GM20431 (cell line): Measurements from ENCODE around the gene MRPL50.

Experiments
- in situ Hi-C: fragments of 300-500 bp; cut with MseI, MboI; formaldehyde crosslinking; loops from one replicate; pipeline ENCODE4 v1.15.0; 2020; ENCODE audit warnings: low sequenced_read_pairs; ENCODE audit not compliant: unreplicated experiment

MRPL50 gene

DNA sequence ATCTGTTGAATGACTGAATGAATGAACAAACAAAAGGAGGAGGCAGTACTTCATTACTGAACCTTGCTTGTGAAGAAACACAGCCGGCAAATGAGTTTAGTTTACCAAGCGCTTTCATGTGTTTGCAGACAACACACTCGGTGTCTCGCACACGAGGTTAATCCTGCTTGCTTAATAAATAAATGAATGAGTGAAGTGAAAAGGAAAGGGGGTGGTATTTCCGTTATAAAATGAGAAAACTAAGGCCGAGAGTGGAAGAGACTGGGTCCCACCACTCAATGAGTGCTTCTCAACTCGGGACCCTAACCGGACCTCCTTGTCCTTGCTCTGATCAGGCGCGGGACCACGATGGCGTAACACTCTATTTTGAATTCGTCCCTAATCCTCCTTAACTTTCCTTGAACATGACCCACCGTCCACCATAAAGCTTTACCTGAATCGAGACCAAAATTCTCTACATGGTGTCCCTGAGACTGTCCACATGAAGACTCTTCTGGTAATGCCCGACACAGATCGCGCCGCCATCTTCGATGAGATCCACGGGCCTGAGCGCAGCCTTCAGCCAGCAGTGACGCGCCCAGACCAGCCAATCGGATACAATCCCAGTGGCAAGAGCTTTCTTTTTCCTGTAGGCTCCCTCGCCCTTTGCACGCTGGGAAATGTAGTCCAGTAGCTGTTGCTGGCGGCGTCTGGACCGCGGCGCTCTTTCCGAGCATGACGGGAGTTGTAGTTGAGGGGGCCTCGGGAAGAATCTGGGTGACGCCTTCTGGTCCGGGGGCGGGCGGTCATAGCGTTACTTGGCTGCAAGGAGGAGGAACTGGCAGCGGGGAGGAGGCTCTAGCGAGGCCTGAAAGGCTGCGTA, at the start of gene MRPL50, which contains the start of gene ZNF189:
TSS of gene MRPL50 (minus strand) at position 551 of the 862 bp plus-strand sequence. CDS start at position 525, 26 bp downstream.
TSS of gene ZNF189 (plus strand) at position 784 of the 862 bp plus-strand sequence. CDS start 306 bp downstream, outside the sequence.
- in situ Hi-C loops, result no loop called here

DNA sequence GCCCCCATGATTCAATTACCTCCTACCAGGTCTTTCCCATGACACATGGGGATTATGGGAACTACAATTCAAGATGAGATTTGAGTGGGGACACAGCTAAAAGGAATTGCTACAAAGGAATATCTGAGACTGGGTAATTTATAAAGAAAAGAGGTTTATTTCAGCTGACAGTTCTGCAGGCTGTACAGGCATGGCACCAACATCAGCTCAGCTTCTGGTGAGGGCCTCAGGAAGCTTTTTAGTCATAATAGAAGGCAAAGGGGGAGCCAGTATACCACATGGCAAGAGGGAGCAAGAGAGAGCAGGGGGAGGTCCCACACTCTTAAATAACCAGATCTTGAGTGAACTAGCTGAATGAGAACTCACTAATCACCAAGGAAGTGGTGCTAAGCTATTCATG, 48.3 kb upstream of the MRPL50 start:
- in situ Hi-C loops, result no loop called here

DNA sequence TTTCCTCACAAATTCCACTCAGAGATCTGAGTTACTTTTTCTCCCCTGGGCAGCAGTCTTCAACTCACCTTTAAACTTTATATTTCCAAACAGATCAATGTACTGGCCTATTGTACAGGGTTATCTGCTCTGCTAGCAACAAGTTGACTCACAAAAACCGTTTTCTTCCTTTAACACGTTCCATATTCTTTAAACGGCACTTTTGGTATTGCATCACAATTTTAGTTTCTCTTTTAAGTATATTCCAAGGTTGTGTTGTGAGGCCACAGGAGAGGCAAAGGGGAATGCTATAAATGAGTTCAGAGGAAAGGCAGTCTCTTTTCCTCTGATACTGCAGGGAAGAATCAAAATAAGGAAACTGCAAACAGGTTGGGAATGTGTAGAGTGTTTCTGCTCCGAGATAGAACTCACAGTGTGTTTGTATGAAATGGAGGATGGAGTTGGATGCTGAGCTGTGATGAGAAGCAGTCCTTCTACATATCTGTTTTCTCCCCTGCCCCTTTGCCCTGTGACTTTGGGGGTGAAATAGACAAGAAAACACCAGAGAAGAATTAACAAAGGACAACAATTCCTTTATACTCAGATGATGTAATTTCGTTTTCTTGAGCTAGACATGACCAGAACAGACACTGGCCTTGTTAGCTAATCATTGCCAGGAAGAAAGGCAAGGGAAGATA, 47.1 kb upstream of the MRPL50 start:
- in situ Hi-C loops, result no loop called here

DNA sequence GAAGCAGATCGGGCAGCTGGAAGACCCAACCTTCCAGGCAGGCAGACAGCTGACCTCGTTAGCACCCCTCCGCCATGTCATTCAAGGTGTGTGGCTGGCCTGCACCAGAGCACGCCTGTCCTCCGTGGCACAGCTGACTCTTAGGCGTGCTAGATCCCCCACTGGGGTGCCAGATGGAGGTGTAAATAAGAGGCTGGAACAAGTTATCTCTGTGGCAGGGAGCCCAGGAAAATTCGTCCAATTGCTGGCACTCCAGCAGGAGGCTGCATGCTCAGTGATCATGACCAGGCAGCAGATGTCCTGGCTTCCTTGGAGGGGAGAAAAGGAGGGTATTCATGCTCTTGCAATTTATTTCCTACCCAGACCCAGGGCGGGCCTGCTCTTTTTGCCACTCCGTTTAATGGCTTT, 45.0 kb upstream of the MRPL50 start:
- in situ Hi-C loops, result no loop called here

DNA sequence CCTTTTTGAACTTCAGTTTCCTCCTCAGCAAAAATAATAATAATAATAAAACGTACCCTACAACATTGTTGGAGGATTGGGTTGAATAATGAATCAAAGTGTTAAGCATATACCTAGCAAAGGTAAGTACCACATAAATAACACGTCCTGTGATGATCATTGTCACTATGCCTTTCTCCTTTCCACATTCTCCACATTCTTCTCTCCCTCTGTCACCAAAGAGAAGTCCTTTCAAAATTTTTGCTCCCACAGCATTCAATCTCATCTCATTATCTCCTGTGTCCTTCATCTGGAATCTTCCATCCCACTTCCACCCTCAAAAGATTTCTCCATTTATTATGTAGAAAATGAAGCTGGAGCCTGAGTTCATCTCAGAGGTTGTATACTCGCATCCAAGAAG, 44.3 kb upstream of the MRPL50 start:
- in situ Hi-C loops, result no loop called here

DNA sequence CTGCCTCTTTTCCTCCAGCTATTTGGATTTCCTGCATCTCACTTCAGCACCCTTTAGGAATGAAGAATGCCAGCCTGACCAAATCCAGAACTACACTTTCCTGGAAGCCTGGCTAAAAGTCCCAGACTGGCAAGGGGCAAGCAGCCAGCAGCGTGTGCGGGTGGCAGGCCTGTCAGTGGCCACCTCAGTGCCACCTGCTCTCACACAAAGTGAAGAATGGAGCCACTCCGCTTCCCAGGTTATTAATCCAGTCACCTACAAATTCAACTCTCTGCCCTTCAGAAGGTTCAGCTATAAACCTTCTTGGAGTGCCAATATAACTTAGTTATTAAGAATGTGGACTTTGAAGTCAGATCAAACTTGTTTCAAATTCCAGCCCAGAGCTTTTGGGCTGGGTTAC, 43.9 kb upstream of the MRPL50 start:
- in situ Hi-C loops, result no loop called here

DNA sequence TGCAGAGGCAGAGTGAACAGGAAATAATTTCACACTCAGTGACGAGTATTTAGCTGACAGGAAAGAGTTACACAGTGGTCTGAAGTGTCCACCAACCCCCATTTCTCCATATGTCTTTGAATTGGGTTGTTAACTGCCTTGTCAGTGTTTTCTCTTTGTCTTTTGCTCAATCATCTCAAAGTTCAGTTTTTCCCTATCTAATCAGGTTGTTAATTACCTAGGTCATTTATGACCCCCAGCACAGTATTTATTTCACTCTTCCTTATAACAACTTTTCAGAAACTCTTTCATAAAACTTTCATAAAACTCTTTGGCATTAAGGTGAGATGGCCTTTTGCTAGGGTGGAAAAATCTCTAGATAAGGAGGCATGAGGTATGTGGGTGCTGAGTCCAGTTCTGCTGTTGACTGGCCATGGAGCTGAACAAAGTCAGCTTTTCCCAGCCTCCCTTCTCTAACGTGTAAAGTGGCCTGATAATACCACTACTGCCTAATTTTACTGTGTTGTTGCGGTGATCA, 42.4 kb upstream of the MRPL50 start:
- in situ Hi-C loops, result no loop called here

DNA sequence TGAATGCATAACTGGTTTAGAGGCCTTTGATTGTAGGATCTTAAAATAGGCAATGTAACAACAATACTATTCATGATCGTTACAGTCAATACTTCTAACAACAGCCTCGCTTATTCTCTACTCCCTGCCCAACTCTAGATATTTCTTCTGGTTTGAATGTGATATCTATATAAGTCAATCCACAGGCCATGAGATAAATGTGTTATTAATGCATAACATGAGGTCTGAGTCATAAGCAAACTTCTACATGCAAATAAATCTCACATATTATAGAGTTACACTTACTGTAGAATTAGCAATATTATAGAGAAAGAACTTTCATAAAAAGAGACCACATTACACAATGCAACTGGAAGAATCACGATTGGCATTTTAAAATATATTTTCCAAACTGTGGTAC, 40.1 kb upstream of the MRPL50 start:
- in situ Hi-C loops, result no loop called here

DNA sequence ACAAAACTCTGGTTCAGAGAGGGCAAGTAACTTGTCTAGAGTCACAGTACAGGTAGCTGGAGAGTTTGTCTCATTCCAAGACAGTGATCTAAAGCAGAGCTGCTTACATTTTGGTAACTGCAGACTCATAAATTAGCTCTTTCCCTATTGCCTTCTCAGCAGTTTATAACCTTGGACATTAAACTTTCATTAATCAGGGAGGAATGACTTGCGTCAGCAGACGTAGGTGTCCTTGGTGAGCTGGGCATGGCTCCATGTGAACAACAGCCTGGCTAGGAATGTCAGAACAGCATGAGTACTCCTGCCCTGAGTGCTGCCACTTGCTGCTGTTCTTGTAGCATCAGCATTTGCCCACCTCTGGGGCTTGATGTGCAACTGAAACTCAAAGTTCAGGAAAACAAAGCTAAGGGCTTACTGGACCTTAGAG, 39.4 kb upstream of the MRPL50 start:
- in situ Hi-C loops, result no loop called here

DNA sequence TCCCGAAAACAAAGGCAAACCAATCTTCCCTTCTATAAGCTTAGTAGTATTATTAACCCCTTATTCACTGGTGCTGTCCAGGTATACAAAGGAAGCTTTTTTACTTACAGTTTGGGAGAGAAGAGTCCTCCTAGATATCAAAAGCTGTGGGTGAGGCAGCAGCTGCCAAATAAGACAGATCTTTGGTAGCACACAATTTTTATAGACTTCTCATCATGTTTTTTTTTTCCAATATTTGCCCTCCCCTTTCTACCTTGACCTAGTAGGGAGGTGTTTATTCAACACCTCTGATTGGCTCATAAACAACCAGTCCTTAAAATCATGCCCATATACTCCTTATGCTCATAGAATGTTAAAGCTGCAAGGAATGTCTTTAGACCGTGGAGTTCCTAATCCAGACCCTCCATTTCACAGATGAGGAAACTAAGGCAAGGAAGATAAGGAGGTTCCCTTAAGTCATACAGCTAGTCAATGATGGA, 37.2 kb upstream of the MRPL50 start, which contains the start of gene ALDOB:
TSS of gene ALDOB (minus strand) at position 174 of the 479 bp plus-strand sequence. CDS start 4,887 bp downstream, outside the sequence.
- in situ Hi-C loops, result no loop called here

DNA sequence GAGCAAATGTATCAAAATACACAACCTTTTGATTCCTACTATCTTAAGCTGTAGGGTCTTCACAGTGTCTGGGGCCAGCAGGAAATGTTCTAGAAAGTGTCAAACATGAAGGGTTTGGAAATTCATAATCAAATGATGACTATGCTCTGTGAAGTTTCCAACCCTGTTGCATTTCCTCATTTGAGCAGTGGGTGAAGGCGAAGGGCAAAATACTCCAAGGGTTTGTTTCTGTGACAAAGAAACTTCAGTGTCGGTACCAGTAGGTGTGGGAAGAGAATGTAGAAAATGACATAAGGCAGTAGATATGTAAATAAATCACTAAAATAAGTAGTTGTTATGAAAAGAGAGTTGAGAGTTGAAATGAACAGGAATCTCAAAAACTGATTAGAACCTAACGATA, 36.6 kb upstream of the MRPL50 start:
- in situ Hi-C loops, result no loop called here

DNA sequence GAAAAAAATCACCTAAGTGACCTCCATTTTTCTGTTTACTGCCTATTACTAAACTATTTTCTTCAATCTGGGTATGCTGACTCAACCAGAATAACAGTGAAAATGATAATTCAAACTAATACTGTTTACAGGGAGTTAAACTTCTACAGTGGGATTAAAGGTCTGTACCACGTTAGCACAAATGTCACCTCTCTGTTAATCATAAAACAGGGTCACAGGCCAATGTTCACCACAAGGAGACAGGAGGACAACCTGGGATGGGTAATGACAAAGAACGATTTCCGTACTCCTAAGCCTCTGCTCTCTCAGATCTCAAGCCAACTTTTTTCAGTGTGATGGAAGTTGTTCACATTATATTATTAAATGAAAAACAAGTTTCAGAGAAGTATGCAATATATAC, 34.8 kb upstream of the MRPL50 start:
- in situ Hi-C loops, result no loop called here

DNA sequence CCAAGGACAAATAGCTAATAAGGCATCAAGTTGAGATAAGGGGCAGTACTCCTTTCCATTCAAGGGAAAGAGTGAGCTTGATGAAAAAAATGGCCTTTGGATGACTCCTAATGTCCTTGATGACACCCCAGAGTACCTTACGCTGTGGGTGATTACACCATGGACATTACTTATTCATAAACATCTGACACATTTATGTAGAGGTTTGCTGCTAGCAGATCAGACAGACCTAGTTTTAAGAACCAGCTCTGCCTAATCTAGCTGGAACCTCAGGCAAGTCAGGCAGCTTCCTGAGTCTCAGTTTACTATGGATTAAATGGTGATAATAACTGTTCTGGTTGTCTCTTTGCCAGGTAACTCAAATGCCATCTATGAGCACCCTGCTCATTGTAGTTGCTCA, 34.3 kb upstream of the MRPL50 start:
- in situ Hi-C loops, result no loop called here

DNA sequence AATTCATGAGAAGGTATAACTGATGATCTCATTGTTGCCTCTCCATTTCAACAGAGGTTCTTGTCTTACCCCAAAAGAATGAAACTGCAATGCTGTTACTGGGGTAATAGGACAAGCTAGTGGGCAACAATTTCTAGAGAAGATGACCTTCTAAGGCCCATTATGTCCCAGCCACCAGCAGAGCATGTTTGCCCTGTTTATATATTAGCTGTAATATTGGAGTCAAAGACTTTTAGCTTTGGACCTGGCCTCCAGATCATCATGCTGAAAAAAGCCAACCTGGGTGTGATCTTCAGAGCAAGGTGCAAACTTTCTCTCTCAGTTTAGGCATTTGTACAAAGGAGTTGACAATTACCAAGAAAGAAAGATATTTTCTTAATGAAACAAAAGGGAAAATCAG, 33.8 kb upstream of the MRPL50 start:
- in situ Hi-C loops, result no loop called here

DNA sequence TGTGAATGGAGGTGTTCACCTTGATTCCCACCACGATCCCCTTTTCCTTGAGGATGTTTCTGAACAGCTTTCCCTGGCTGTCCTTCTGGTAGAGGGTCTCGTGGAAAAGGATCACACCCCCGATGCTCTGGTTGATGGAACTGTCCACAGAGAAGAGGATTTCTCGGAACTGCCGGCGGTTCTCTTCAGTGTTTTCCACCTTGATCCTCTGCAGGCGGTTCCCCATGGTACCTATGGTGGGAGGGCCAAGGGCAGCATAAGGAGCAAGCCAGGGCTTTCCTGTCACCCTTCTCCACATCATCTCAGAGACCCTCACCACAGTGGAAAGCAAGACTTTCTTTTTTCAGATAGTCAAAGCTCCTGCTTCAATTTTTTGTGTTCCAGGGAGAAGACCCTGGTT, 31.3 kb upstream of the MRPL50 start:
- in situ Hi-C loops, result no loop called here

DNA sequence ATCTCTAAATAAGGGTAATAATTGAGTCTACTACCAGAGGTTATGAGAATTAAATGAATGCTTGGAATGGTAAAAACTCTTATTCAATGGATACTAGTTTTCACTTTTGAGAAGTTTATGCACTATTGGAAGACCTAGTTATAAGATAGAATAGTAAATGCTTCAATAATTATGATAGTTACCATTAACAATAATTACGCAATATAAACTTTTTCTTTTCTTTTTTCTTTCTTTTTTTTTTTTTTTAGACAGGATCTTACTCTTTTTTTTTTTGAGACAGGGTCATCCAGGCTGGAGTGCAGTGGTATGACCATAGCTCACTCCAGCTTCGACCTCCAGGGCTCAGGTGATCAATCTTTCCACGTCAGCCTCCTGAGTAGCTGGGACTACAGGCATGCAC, 30.5 kb upstream of the MRPL50 start:
- in situ Hi-C loops, result no loop called here

DNA sequence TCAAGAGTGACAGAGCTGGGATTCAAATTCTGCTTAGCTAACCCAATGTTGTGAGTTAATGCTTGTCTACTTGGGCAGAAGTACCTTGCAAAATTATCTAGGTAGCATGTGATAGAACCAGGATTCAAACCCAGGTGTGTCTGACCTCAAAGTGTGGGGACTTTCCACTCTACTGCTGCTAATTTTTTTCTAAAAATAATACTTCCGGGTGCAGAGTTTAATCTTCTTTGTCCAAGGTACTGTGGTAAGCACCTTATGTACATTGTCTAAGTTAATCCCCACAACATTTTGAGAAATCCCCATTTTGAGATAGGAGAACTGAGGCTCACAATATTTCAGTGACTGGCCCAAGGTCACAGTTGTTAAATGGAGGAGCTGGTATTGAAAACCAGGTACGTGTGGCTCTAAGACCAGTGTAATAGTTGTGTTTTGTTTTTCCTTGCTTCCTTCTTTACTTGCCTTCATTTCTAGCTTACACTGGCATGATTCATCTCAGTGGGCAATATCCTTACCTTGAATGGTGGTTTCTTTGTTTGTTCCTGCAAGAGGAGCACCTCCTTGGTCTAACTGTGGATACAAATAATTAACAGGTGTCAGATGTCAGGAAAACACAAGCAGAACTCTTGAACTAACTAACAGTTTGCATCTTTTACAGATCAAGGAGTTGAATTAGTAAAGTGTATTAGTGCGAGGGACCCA, 29.7 kb upstream of the MRPL50 start:
- in situ Hi-C loops, result no loop called here

DNA sequence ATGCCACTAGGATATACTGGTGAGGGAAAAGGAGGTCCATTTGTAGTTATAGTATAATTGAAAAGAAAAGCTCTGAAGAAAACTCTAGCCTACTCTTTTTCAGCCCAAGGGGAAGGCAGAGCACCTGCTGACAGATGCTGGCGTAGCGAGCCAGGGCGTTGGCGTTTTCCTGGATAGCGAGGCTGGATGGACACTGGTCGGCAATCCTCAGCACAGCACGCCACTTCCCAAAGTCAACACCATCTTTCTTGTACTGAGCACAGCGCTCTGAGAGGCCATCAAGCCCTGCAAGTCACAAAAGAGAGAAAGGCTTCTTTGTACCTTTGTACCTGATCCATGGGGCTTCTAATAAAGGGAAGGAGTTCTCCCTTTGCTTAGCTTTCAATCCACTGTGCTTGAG, 28.9 kb upstream of the MRPL50 start:
- in situ Hi-C loops, result no loop called here

DNA sequence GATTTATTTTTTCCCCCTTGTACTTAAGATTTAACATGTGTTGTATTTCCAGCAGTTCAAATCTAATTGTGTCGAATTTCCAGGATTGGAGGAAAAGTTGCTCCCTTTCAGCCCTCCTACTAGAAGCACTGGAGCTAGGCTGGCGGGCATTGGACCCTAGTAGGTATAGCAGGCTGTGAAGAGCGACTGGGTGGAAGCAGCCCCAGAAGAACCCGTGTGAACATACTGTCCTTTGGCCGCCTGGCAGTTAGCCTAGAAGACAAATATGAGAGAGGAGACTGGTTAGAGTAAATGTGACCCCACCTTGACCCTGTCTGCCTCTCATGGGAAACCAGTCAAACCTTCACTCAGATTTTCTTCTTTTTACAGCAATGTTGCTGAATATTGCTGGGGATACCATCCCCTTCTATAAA, 23.2 kb upstream of the MRPL50 start:
- in situ Hi-C loops, result no loop called here

DNA sequence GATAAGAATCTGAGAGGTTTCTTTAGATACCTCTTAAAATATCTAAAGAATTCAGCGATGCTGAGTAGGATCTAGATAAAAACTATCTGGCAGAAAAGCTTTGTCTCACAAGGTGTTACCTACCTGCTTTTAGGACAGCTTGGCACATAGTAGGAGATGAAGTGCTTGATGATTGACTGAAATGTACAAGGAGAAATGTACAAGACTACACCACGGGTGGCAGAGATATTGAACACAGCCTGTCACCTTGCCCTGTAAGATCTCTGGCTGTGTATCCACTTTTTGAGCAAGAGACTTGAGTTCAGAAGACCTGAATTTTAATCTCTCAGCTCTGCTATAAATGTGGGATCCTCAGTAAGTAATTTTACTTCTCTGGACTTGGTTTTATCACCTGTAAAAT, 21.4 kb upstream of the MRPL50 start:
- in situ Hi-C loops, result no loop called here
